ENCODE data around the gene PROK1.

DNA sequence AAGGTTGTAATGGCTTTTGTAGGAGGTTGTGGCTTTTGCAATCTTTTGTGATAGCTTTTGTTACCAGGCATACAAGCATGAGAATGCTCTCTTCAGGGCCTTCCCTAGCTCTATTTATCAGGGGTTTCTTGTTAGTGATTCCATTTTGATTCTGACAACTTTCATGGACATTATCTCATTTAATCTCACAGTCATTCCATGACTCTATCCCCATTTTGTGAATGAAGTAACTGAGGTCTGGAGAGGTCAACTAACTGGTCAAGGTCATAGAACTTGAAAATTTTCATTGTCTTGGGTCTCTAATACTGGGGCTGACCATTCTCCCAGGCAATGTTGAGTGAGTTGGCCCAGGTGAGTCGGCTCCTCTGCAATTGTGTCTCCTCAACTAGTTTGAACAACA lies 32.2 kb upstream of the PROK1 start:
- TF ChIP-seq, protein P1, sequence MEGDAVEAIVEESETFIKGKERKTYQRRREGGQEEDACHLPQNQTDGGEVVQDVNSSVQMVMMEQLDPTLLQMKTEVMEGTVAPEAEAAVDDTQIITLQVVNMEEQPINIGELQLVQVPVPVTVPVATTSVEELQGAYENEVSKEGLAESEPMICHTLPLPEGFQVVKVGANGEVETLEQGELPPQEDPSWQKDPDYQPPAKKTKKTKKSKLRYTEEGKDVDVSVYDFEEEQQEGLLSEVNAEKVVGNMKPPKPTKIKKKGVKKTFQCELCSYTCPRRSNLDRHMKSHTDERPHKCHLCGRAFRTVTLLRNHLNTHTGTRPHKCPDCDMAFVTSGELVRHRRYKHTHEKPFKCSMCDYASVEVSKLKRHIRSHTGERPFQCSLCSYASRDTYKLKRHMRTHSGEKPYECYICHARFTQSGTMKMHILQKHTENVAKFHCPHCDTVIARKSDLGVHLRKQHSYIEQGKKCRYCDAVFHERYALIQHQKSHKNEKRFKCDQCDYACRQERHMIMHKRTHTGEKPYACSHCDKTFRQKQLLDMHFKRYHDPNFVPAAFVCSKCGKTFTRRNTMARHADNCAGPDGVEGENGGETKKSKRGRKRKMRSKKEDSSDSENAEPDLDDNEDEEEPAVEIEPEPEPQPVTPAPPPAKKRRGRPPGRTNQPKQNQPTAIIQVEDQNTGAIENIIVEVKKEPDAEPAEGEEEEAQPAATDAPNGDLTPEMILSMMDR (IDR thresholded peaks at IDR 0.05; ENCODE audit: borderline replicate concordance, extremely low read depth, low read length, poor library complexity, severe bottlenecking) = no peak
- no peak for TF ChIP-seq EZH2 (IDR thresholded peaks at IDR 0.05; ENCODE audit: borderline replicate concordance, low read depth, low read length, severe bottlenecking)
